ENCODE measurements around the gene CORO2A.

CORO2A gene

DNA sequence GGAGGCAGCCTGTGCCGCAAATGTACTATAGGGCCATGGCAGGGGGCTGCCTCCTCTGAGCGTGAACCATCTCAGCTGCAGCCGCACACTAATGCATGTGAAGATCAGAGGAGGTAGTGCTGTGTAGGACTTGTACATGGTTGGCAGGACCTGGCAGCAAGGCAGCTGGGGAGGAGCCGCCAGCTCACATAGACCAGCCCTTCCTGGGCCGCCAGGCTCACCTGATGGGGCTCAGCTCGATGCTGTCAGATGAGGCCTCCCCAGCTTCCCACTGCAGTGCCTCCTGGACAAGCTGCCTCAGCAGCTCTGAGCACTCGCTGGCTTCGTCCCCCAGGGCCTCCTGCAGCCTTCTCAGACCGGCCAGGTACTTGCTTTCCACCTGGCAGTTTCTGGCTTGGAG is 18.0 kb upstream of the CORO2A start:
- H3K56ac ChIP-seq (ENCODE audit: low read length) = no peak overlapping the region
- H3K36me3 ChIP-seq (ENCODE audit: control insufficient read depth, insufficient read depth, low read length) = peaks cover 11% of the 10 kb centered on the region
- no peaks in the 10 kb centered on the region for H3K79me2 ChIP-seq (ENCODE audit: control insufficient read depth, insufficient read depth, low read length)
- H2AK5ac ChIP-seq (ENCODE audit: low read length) = no peak overlapping the region
- H3K79me1 ChIP-seq (ENCODE audit: low read length) = no peaks in the 10 kb centered on the region
- H3K9ac ChIP-seq (ENCODE audit: low read length) = no peak overlapping the region
- no peak overlapping the region for H4K8ac ChIP-seq (ENCODE audit: low read depth, low read length)
- H4K5ac ChIP-seq (ENCODE audit: low read length) = no peak overlapping the region
- no CpG with 5 or more reads among the region's 9 CpGs for WGBS (ENCODE audit: extremely low coverage, insufficient coverage, low lambda C conversion rate)
- H3K4me3 ChIP-seq (ENCODE audit: low read length) = no peak overlapping the region
- no peak for DNase-seq
- H3K4me2 ChIP-seq (ENCODE audit: low read length) = no peak overlapping the region
- H3K27me3 ChIP-seq (ENCODE audit: insufficient read depth, low read length, poor library complexity) = no peaks in the 10 kb centered on the region
- H3K18ac ChIP-seq (ENCODE audit: low read length) = no peak overlapping the region
- no peak overlapping the region for H2BK120ac ChIP-seq (ENCODE audit: low read depth, low read length)
- no peak overlapping the region for H3K27ac ChIP-seq (ENCODE audit: low read depth, low read length)
- no peak overlapping the region for H3K23ac ChIP-seq (ENCODE audit: low read length)
- no peaks in the 10 kb centered on the region for H3K4me1 ChIP-seq (ENCODE audit: control insufficient read depth, low read depth, low read length)
- no peak overlapping the region for H3K4ac ChIP-seq (ENCODE audit: low read depth, low read length)
- no peak overlapping the region for H2BK5ac ChIP-seq (ENCODE audit: low read length)
- H2BK15ac ChIP-seq (replicated peaks; ENCODE audit: low read depth) = no peak overlapping the region

DNA sequence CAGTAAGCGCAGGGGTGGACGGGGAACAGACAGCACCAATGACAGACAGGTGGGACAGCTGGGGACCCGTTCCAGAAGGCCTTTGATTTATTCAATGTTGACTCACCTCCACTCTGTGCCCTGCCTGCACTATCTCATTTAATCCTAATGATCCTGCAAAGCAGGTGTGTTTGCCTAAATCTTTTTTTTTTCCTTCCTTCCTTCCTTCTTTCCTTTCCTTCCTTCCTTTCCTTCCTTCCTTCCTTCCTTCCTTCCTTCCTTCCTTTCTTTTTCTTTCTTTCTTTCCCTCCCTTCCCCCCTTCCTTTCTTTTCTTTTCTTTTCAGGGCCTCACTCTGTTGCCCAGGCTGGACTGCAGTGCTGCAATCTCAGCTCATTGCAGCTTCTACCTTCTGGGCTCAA is 17.1 kb upstream of the CORO2A start:
- Histone ChIP-seq H2AK5ac (ENCODE audit: low read length) (no peak overlapping the region), H3K79me2 (ENCODE audit: control insufficient read depth, insufficient read depth, low read length) (no peaks in the 10 kb centered on the region), H3K27me3 (ENCODE audit: insufficient read depth, low read length, poor library complexity) (no peaks in the 10 kb centered on the region), H3K4me2 (ENCODE audit: low read length) (no peak overlapping the region), H3K56ac (ENCODE audit: low read length) (no peak overlapping the region), H3K36me3 (ENCODE audit: control insufficient read depth, insufficient read depth, low read length) (peaks cover 11% of the 10 kb centered on the region), H3K79me1 (ENCODE audit: low read length) (no peaks in the 10 kb centered on the region), H3K4ac (ENCODE audit: low read depth, low read length) (no peak overlapping the region), H3K9ac (ENCODE audit: low read length) (no peak overlapping the region), H3K4me3 (ENCODE audit: low read length) (no peak overlapping the region), H2BK15ac (replicated peaks; ENCODE audit: low read depth) (no peak overlapping the region), H2BK5ac (ENCODE audit: low read length) (no peak overlapping the region), H2BK120ac (ENCODE audit: low read depth, low read length) (no peak overlapping the region), H4K8ac (ENCODE audit: low read depth, low read length) (no peak overlapping the region), H4K5ac (ENCODE audit: low read length) (no peak overlapping the region), H3K4me1 (ENCODE audit: control insufficient read depth, low read depth, low read length) (no peaks in the 10 kb centered on the region), H3K23ac (ENCODE audit: low read length) (no peak overlapping the region), H3K18ac (ENCODE audit: low read length) (no peak overlapping the region), H3K27ac (ENCODE audit: low read depth, low read length) (no peak overlapping the region)
- no peak for DNase-seq
- no CpG with 5 or more reads among the region's 3 CpGs for WGBS (ENCODE audit: extremely low coverage, insufficient coverage, low lambda C conversion rate)

DNA sequence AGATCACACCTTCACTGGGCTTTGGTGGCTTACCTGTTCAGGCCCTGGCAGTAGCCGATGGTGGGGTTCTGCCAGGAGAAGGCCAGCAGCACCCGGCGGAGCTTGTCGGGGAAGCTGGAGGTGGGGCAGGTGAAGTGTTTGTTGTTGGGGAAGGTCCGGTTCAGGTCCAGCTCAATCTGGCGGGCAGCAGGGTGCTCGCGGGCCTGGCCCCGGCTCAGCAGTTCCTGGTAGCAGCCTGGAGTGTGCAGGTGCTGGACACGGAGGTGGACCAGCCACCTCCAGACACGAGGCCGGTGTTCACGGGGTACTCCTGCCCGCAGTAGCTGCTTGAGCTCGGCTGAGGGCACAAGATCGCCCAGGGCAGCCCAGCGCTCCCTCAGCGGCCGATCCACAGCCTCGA is 16.2 kb upstream of the CORO2A start:
- Histone ChIP-seq H3K27me3 (ENCODE audit: insufficient read depth, low read length, poor library complexity) (no peaks in the 10 kb centered on the region), H3K36me3 (ENCODE audit: control insufficient read depth, insufficient read depth, low read length) (peaks cover 8% of the 10 kb centered on the region)

GRCh38 chr9:98207606-98208005 is 15.2 kb upstream of the CORO2A start:
- H3K79me1 ChIP-seq (ENCODE audit: low read length) = no peaks in the 10 kb centered on the region
- WGBS (ENCODE audit: extremely low coverage, insufficient coverage, low lambda C conversion rate) = no CpG with 5 or more reads among the region's 4 CpGs
- H3K4ac ChIP-seq (ENCODE audit: low read depth, low read length) = no peak overlapping the region
- no peak overlapping the region for H4K5ac ChIP-seq (ENCODE audit: low read length)
- H2AK5ac ChIP-seq (ENCODE audit: low read length) = no peak overlapping the region
- no peaks in the 10 kb centered on the region for H3K27me3 ChIP-seq (ENCODE audit: insufficient read depth, low read length, poor library complexity)
- no peak overlapping the region for H2BK120ac ChIP-seq (ENCODE audit: low read depth, low read length)
- no peak overlapping the region for H3K18ac ChIP-seq (ENCODE audit: low read length)
- no peak overlapping the region for H4K8ac ChIP-seq (ENCODE audit: low read depth, low read length)
- H3K36me3 ChIP-seq (ENCODE audit: control insufficient read depth, insufficient read depth, low read length) = peaks cover 7% of the 10 kb centered on the region
- H2BK5ac ChIP-seq (ENCODE audit: low read length) = no peak overlapping the region
- H3K4me3 ChIP-seq (ENCODE audit: low read length) = no peak overlapping the region
- H2BK15ac ChIP-seq (replicated peaks; ENCODE audit: low read depth) = no peak overlapping the region
- H3K27ac ChIP-seq (ENCODE audit: low read depth, low read length) = no peak overlapping the region
- DNase-seq = peak; percentile 16
- H3K4me1 ChIP-seq (ENCODE audit: control insufficient read depth, low read depth, low read length) = no peaks in the 10 kb centered on the region
- H3K4me2 ChIP-seq (ENCODE audit: low read length) = no peak overlapping the region
- no peak overlapping the region for H3K23ac ChIP-seq (ENCODE audit: low read length)
- H3K79me2 ChIP-seq (ENCODE audit: control insufficient read depth, insufficient read depth, low read length) = no peaks in the 10 kb centered on the region
- H3K56ac ChIP-seq (ENCODE audit: low read length) = no peak overlapping the region
- no peak overlapping the region for H3K9ac ChIP-seq (ENCODE audit: low read length)

More for the DNA sequence above, 16.2 kb upstream of the CORO2A start:
- H3K79me1 ChIP-seq (ENCODE audit: low read length) = no peaks in the 10 kb centered on the region
- no peak overlapping the region for H2AK5ac ChIP-seq (ENCODE audit: low read length)
- WGBS (ENCODE audit: extremely low coverage, insufficient coverage, low lambda C conversion rate) = no CpG with 5 or more reads among the region's 20 CpGs
- H3K9ac ChIP-seq (ENCODE audit: low read length) = no peak overlapping the region
- H3K4me2 ChIP-seq (ENCODE audit: low read length) = no peak overlapping the region
- no peak overlapping the region for H3K23ac ChIP-seq (ENCODE audit: low read length)
- no peak overlapping the region for H4K8ac ChIP-seq (ENCODE audit: low read depth, low read length)
- no peak for DNase-seq
- H3K18ac ChIP-seq (ENCODE audit: low read length) = no peak overlapping the region
- H3K27ac ChIP-seq (ENCODE audit: low read depth, low read length) = no peak overlapping the region
- H4K5ac ChIP-seq (ENCODE audit: low read length) = no peak overlapping the region
- H3K4me1 ChIP-seq (ENCODE audit: control insufficient read depth, low read depth, low read length) = no peaks in the 10 kb centered on the region
- no peak overlapping the region for H3K56ac ChIP-seq (ENCODE audit: low read length)
- H3K4ac ChIP-seq (ENCODE audit: low read depth, low read length) = no peak overlapping the region
- H2BK15ac ChIP-seq (replicated peaks; ENCODE audit: low read depth) = no peak overlapping the region
- H3K79me2 ChIP-seq (ENCODE audit: control insufficient read depth, insufficient read depth, low read length) = no peaks in the 10 kb centered on the region
- no peak overlapping the region for H2BK5ac ChIP-seq (ENCODE audit: low read length)
- no peak overlapping the region for H2BK120ac ChIP-seq (ENCODE audit: low read depth, low read length)
- H3K4me3 ChIP-seq (ENCODE audit: low read length) = no peak overlapping the region

GRCh38 chr9:98206754-98207153 is 14.3 kb upstream of the CORO2A start:
- Histone ChIP-seq H3K4me3 (ENCODE audit: low read length) (no peak overlapping the region), H3K27me3 (ENCODE audit: insufficient read depth, low read length, poor library complexity) (no peaks in the 10 kb centered on the region), H3K4me2 (ENCODE audit: low read length) (no peak overlapping the region), H3K4ac (ENCODE audit: low read depth, low read length) (no peak overlapping the region), H2BK5ac (ENCODE audit: low read length) (no peak overlapping the region), H3K4me1 (ENCODE audit: control insufficient read depth, low read depth, low read length) (no peaks in the 10 kb centered on the region), H3K79me2 (ENCODE audit: control insufficient read depth, insufficient read depth, low read length) (no peaks in the 10 kb centered on the region), H4K8ac (ENCODE audit: low read depth, low read length) (no peak overlapping the region), H3K36me3 (ENCODE audit: control insufficient read depth, insufficient read depth, low read length) (peaks cover 7% of the 10 kb centered on the region), H3K79me1 (ENCODE audit: low read length) (no peaks in the 10 kb centered on the region), H3K9ac (ENCODE audit: low read length) (no peak overlapping the region), H2AK5ac (ENCODE audit: low read length) (no peak overlapping the region), H3K18ac (ENCODE audit: low read length) (no peak overlapping the region), H3K56ac (ENCODE audit: low read length) (no peak overlapping the region), H2BK15ac (replicated peaks; ENCODE audit: low read depth) (no peak overlapping the region), H2BK120ac (ENCODE audit: low read depth, low read length) (no peak overlapping the region), H4K5ac (ENCODE audit: low read length) (no peak overlapping the region), H3K27ac (ENCODE audit: low read depth, low read length) (no peak overlapping the region), H3K23ac (ENCODE audit: low read length) (no peak overlapping the region)
- no CpG with 5 or more reads among the region's 2 CpGs for WGBS (ENCODE audit: extremely low coverage, insufficient coverage, low lambda C conversion rate)
- DNase-seq = no peak

DNA sequence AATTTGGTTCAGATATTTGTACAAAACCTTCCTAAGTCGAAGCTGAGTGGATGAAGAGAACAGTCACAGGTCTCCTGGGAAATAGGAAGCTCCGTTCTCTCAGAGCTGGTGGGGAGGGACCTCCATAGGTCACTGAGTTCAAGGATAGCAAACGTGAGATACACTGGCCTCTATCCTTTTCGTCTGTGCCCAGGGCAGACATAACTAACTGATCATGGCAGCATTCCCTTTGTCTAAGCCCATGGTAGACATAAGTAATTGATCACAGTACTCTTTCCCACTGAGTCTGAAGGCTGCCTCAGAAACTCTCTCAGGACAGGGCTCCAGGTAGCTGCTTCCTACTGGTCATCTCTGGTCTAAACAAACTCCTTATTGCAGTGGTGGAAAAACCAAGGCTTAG is 12.3 kb upstream of the CORO2A start:
- no peak overlapping the region for H3K4me2 ChIP-seq (ENCODE audit: low read length)
- no peak overlapping the region for H3K9ac ChIP-seq (ENCODE audit: low read length)
- no peak overlapping the region for H4K5ac ChIP-seq (ENCODE audit: low read length)
- WGBS (ENCODE audit: extremely low coverage, insufficient coverage, low lambda C conversion rate) = no CpG with 5 or more reads among the region's 4 CpGs
- no peak overlapping the region for H3K4me3 ChIP-seq (ENCODE audit: low read length)
- no peak overlapping the region for H2BK5ac ChIP-seq (ENCODE audit: low read length)
- DNase-seq = no peak
- H3K27ac ChIP-seq (ENCODE audit: low read depth, low read length) = no peak overlapping the region
- no peak overlapping the region for H3K56ac ChIP-seq (ENCODE audit: low read length)
- H3K23ac ChIP-seq (ENCODE audit: low read length) = no peak overlapping the region
- H3K36me3 ChIP-seq (ENCODE audit: control insufficient read depth, insufficient read depth, low read length) = peaks cover 3% of the 10 kb centered on the region
- H2BK15ac ChIP-seq (replicated peaks; ENCODE audit: low read depth) = no peak overlapping the region
- H2AK5ac ChIP-seq (ENCODE audit: low read length) = no peak overlapping the region
- H3K79me1 ChIP-seq (ENCODE audit: low read length) = no peaks in the 10 kb centered on the region
- no peak overlapping the region for H4K8ac ChIP-seq (ENCODE audit: low read depth, low read length)
- H3K18ac ChIP-seq (ENCODE audit: low read length) = no peak overlapping the region
- no peak overlapping the region for H3K4ac ChIP-seq (ENCODE audit: low read depth, low read length)
- H3K4me1 ChIP-seq (ENCODE audit: control insufficient read depth, low read depth, low read length) = no peaks in the 10 kb centered on the region
- no peak overlapping the region for H2BK120ac ChIP-seq (ENCODE audit: low read depth, low read length)
- no peaks in the 10 kb centered on the region for H3K27me3 ChIP-seq (ENCODE audit: insufficient read depth, low read length, poor library complexity)
- H3K79me2 ChIP-seq (ENCODE audit: control insufficient read depth, insufficient read depth, low read length) = no peaks in the 10 kb centered on the region

Data from mesendoderm (in vitro differentiated cells).